Prostate gland (tissue), 2 donors: ENCODE data around the gene DPP10.
"Not testable (repeated sequence)": the region's sequence is repeated elsewhere in the genome, so short reads cannot be mapped to it uniquely, and the experiment has no call there.

Experiments
- CTCF ChIP-seq, 4 experiments: fragments of 200-600 bp in 2 of 4; fragments of 450-650 bp in 2 of 4; sonication (generic) in 2 of 4; IDR thresholded peaks; 1 replicate in 3 of 4; 2 replicates in 1 of 4; pipeline ENCODE4 v1.5.1; 2016 to 2019; ENCODE audit warnings: antibody characterized with exemption in 4 of 4, mild to moderate bottlenecking in 2 of 4, moderate library complexity in 2 of 4
- POLR2AphosphoS5 ChIP-seq: sonication (generic); formaldehyde crosslinking; IDR thresholded peaks from one replicate; pipeline ENCODE4 v1.6.1; 2017; ENCODE audit warnings: antibody characterized with exemption

DNA sequence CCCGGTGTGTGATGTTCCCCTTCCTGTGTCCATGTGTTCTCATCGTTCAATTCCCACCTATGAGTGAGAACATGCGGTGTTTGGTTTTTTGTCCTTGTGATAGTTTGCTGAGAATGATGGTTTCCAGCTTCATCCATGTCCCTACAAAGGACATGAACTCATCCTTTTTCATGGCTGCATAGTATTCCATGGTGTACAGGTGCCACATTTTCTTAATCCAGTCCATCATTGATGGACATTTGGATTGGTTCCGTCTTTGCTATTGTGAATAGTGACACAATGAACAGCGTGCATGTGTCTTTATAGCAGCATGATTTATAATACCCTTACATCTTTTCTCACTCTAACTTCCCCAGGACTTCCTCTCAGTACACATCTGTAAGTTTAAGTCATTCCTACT, 35.1 kb upstream of the DPP10 start:
- not testable (repeated sequence) for TF ChIP-seq CTCF (IDR thresholded peaks at IDR 0.05); POLR2AphosphoS5
